GM12872 (cell line): ENCODE measurements around the gene RTEL1.

Source experiments
- CTCF ChIP-seq: IDR thresholded peaks from 3 replicates; pipeline ENCODE4 v1.5.1; 2011; ENCODE audit warnings: low read depth, mild to moderate bottlenecking, low read length, moderate library complexity; ENCODE audit not compliant: insufficient read depth

Gene RTEL1

GRCh38 chr20:63743210-63743970 is 85.3 kb downstream of the RTEL1 start:
- no peak for TF ChIP-seq CTCF

- no peak for TF ChIP-seq CTCF
Observed at GRCh38 chr20:63744158-63744557, 86.0 kb downstream of the RTEL1 start.

- no peak for TF ChIP-seq CTCF
Observed at GRCh38 chr20:63744574-63745423, 86.7 kb downstream of the RTEL1 start.

- no peak for TF ChIP-seq CTCF
Observed at GRCh38 chr20:63745424-63745805, 87.3 kb downstream of the RTEL1 start.
